Stomach (tissue), 9 donors: ENCODE results near the gene UST. TPM values are rescaled to one million over a fixed set of nuclear protein-coding genes. Genes with fewer than 3 reads are reported as not detected.

Source experiments
- DNase-seq, 2 donors: peaks; one replicate each; pipeline versions ENCODE4 v3.0.0 to v3.0.0-alpha.2; 2013 to 2019
- H3K27ac ChIP-seq, 5 donors: fragments of 200-600 bp in 4 of 5; sonication (generic) in 4 of 5; one replicate each; pipeline ENCODE4 v1.5.1; 2013 to 2019; ENCODE audit warnings: mild to moderate bottlenecking in 1 of 5, moderate library complexity in 1 of 5
- H3K27me3 ChIP-seq, 3 donors: fragments of 200-600 bp; sonication (generic); one replicate each; pipeline ENCODE4 v1.5.1; 2017 to 2019; ENCODE audit warnings: mixed run types in 1 of 3
- H3K36me3 ChIP-seq, 4 donors: fragments of 200-600 bp; sonication (generic); 1 replicate in 3 of 4; 2 replicates in 1 of 4; pipeline ENCODE4 v1.5.1; 2016 to 2019
- H3K4me1 ChIP-seq, 4 donors: fragments of 200-600 bp; sonication (generic); one replicate each; pipeline ENCODE4 v1.5.1; 2016 to 2019
- H3K4me3 ChIP-seq, 4 donors: fragments of 200-600 bp; sonication (generic) in 3 of 4; one replicate each; pipeline ENCODE4 v1.5.1; 2016 to 2019; ENCODE audit warnings: mild to moderate bottlenecking in 1 of 4
- H3K9me3 ChIP-seq, 4 donors: fragments of 200-600 bp; sonication (generic); one replicate each; pipeline ENCODE4 v1.5.1; 2016 to 2019
- CTCF ChIP-seq, 7 experiments: fragments of 450-650 bp in 4 of 7; fragments of 200-600 bp in 3 of 7; sonication (generic) in 3 of 7; IDR thresholded peaks; one replicate each; pipeline ENCODE4 v1.5.1; 2016 to 2019; ENCODE audit warnings: antibody characterized with exemption in 7 of 7, control low read depth in 2 of 7, mild to moderate bottlenecking in 1 of 7
- EP300 ChIP-seq: sonication (generic); formaldehyde crosslinking; IDR thresholded peaks from one replicate; pipeline ENCODE4 v1.6.1; 2017; ENCODE audit warnings: antibody characterized with exemption
- POLR2A ChIP-seq, 4 donors: fragments of 450-650 bp; IDR thresholded peaks; one replicate each; pipeline ENCODE4 v1.6.1; 2016; ENCODE audit warnings: antibody characterized with exemption in 4 of 4, control low read depth in 2 of 4, mild to moderate bottlenecking in 1 of 4, moderate library complexity in 1 of 4
- POLR2AphosphoS5 ChIP-seq, 3 donors: sonication (generic); formaldehyde crosslinking; IDR thresholded peaks; one replicate each; pipeline ENCODE4 v1.6.1; 2016; ENCODE audit warnings: antibody characterized with exemption in 3 of 3
- WGBS, 5 donors: extraction: QIAGEN DNeasy Blood & Tissue Kit in 3 of 5; methylation state at CpG; one replicate each; pipeline versions ENCODE4 v1.1.5 to v1.1.7; 2013 to 2018; 5-methylcytosine and 5-hydroxymethylcytosine counted together
- intact Hi-C: fragments of 100-400 bp; cut with DNase I; formaldehyde crosslinking; loops from one replicate; pipeline ENCODE4 v1.15.1; 2023; ENCODE audit warnings: low total_unique reads
- polyA plus RNA-seq, 3 donors: library from polyadenylated mRNA; stranded (reverse); fragments of 200-250 nt; gene quantifications; one replicate each; pipeline ENCODE4 v1.2.3, GENCODE V29; 2013
- total RNA-seq, 5 donors: library from RNA; depleted of rRNA; stranded (reverse); fragments of >200 nt; gene quantifications; one replicate each; pipeline versions ENCODE4 v1.1.0 to v1.2.3, GENCODE V29; 2014 to 2016
- donor health status: healthy with polysubstance abuse.
- donor health status: Bipolar disorder and iron deficiency.
- donor health status: healthy.

The UST gene
- total and polyA plus RNA-seq, 8 donors: 2.2 to 45.8 (median 8.9) TPM

GRCh38 chr6:148757944-148758480 lies 11.2 kb downstream of the UST start:
- Histone ChIP-seq H3K9me3 (no peaks in the 10 kb centered on the region), H3K36me3 (no peaks in the 10 kb centered on the region), H3K27ac (no peak overlapping the region), H3K4me1 (peaks cover 20 to 50% (median 23%) of the 10 kb centered on the region in 4 donors), H3K4me3 (no peak overlapping the region), H3K27me3 (no peaks in the 10 kb centered on the region)
- intact Hi-C loops: no loop called here
- WGBS, 5 donors: 43 to 63% (median 50%) methylated on average over 2 of the region's 2 CpGs
- no peak for DNase-seq
- no peak for TF ChIP-seq POLR2AphosphoS5 (IDR thresholded peaks at IDR 0.05)
- no peak for TF ChIP-seq POLR2A (IDR thresholded peaks at IDR 0.05)
- no peak for TF ChIP-seq CTCF (IDR thresholded peaks at IDR 0.05)
- no peak for TF ChIP-seq EP300

- H3K27ac ChIP-seq: peak overlapping the region in 1 of 5 donors; percentile 48
- intact Hi-C loops: no loop called here
- WGBS, 5 donors: 66 to 83% (median 80%) methylated on average over 6 of the region's 6 CpGs
Measured at GRCh38 chr6:148758492-148758891, 11.7 kb downstream of the UST start.

GRCh38 chr6:148760258-148760534 lies 13.4 kb downstream of the UST start:
- intact Hi-C loops: no loop called here
- H3K27me3 ChIP-seq: no peaks in the 10 kb centered on the region
- no peak for DNase-seq
- H3K36me3 ChIP-seq: no peaks in the 10 kb centered on the region
- 67 to 94% (median 80%) methylated on average over 1 of the region's 1 CpG for WGBS, 5 donors
- no peak for TF ChIP-seq POLR2A (IDR thresholded peaks at IDR 0.05)
- no peak for TF ChIP-seq EP300
- TF ChIP-seq CTCF (IDR thresholded peaks at IDR 0.05): no peak
- TF ChIP-seq POLR2AphosphoS5 (IDR thresholded peaks at IDR 0.05): no peak
- no peak overlapping the region for H3K4me3 ChIP-seq
- H3K27ac ChIP-seq: peak overlapping the region in 3 of 5 donors; percentile 52 to 73 (median 73)
- no peaks in the 10 kb centered on the region for H3K9me3 ChIP-seq
- peaks cover 20 to 50% (median 23%) of the 10 kb centered on the region in 4 donors for H3K4me1 ChIP-seq

More at GRCh38 chr6:148758492-148758891, 11.7 kb downstream of the UST start:
- TF ChIP-seq POLR2AphosphoS5 (IDR thresholded peaks at IDR 0.05) (no peak), EP300 (no peak), POLR2A (IDR thresholded peaks at IDR 0.05) (no peak)
- Histone ChIP-seq H3K36me3 (no peaks in the 10 kb centered on the region), H3K27me3 (no peaks in the 10 kb centered on the region), H3K4me3 (no peak overlapping the region), H3K9me3 (no peaks in the 10 kb centered on the region), H3K4me1 (peaks cover 20 to 50% (median 23%) of the 10 kb centered on the region in 4 donors)
- peak in 1 of 2 donors; percentile 66 for DNase-seq

GRCh38 chr6:148760568-148761526 lies 14.0 kb downstream of the UST start:
- 12 to 25% (median 15%) methylated on average over 12 to 14 of the region's 14 CpGs for WGBS, 5 donors
- TF ChIP-seq POLR2A (IDR thresholded peaks at IDR 0.05) (no peak), CTCF (IDR thresholded peaks at IDR 0.05) (no peak), EP300 (no peak), POLR2AphosphoS5 (IDR thresholded peaks at IDR 0.05) (peak in 1 of 3 donors; percentile 40)
- peak; percentile 35 to 83 for DNase-seq
- peak overlapping the region; percentile 27 to 78 (median 73) for H3K27ac ChIP-seq
- H3K27me3 ChIP-seq: no peaks in the 10 kb centered on the region
- peaks cover 20 to 50% (median 23%) of the 10 kb centered on the region in 4 donors for H3K4me1 ChIP-seq
- H3K4me3 ChIP-seq: peak overlapping the region; percentile 22 to 41 (median 24)
- no peaks in the 10 kb centered on the region for H3K9me3 ChIP-seq
- no peaks in the 10 kb centered on the region for H3K36me3 ChIP-seq
- intact Hi-C loops: no loop called here
